Suprapubic skin (tissue), 3 donors: ENCODE data around the gene FOXL2.

ENCODE experiments used
- POLR2A ChIP-seq, 2 donors: fragments of 450-650 bp; IDR thresholded peaks; one replicate each; pipeline ENCODE4 v1.6.1; 2017; ENCODE audit warnings: antibody characterized with exemption in 2 of 2, mild to moderate bottlenecking in 2 of 2, moderate library complexity in 2 of 2
- TF ChIP-seq, protein P1 (sequence below), 2 donors: fragments of 200-600 bp in 1 of 2; fragments of 450-650 bp in 1 of 2; sonication (generic) in 1 of 2; IDR thresholded peaks; one replicate each; pipeline ENCODE4 v1.5.1; 2016 to 2019; ENCODE audit warnings: antibody characterized with exemption in 2 of 2, mild to moderate bottlenecking in 1 of 2, moderate library complexity in 1 of 2

DNA sequence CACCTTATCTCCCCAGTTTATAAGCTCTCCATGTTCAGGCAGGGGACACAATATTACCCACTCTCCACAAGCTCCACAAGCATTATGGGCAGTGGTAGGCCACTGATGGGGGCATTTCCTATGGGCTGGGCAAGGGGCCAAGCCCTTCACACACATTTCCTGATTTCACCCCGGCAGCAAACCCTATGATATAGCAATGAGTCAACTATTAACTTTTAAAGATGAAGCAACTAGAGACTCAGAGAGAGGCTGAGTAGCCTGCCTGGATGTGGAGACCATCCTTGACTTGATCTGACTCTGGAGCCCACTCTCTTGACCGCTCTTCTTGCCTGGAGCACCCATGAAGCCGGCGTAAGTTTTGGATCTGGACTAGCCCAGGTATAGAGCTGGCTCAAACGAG is 27.5 kb upstream of the FOXL2 start:
- TF ChIP-seq, protein P1, sequence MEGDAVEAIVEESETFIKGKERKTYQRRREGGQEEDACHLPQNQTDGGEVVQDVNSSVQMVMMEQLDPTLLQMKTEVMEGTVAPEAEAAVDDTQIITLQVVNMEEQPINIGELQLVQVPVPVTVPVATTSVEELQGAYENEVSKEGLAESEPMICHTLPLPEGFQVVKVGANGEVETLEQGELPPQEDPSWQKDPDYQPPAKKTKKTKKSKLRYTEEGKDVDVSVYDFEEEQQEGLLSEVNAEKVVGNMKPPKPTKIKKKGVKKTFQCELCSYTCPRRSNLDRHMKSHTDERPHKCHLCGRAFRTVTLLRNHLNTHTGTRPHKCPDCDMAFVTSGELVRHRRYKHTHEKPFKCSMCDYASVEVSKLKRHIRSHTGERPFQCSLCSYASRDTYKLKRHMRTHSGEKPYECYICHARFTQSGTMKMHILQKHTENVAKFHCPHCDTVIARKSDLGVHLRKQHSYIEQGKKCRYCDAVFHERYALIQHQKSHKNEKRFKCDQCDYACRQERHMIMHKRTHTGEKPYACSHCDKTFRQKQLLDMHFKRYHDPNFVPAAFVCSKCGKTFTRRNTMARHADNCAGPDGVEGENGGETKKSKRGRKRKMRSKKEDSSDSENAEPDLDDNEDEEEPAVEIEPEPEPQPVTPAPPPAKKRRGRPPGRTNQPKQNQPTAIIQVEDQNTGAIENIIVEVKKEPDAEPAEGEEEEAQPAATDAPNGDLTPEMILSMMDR (IDR thresholded peaks at IDR 0.05), result no peak
- no peak for TF ChIP-seq POLR2A (IDR thresholded peaks at IDR 0.05)
